ENCODE data around the gene MAPK8IP1. TPM values are rescaled to one million over a fixed set of nuclear protein-coding genes. Genes with fewer than 3 reads are reported as not detected.

Gene MAPK8IP1
- 6.8 and 9.7 TPM in 2 replicates for total RNA-seq

DNA sequence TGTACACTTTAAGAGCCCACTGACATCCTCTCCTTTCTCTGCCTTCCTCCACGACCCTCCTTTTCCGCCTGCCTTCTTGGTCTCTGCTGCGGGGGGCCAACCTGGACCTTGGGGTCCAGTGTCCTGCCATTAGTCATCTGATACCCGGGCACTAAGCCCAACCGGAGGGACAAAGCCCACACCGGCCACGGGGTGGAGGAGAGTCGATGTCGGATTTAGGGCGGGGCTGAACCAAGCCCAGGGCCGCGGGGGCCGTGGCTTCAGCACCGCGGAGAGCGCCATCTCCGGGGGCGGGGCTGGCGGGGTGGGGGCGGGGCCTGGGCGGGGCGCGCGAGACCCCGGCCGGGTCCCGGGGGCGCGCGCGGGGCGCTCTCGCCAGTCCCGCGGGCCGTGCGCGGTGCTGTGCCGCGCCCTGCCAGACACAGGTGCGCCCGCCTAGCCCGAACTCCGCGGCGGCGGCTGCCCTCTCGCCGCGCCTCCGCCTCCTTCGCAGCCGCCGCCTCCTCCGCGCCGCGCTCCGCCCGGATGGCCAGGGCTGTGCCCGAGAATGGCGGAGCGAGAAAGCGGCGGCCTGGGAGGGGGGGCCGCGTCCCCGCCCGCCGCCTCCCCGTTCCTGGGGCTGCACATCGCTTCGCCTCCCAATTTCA lies at the start of gene MAPK8IP1:
Gene MAPK8IP1 (plus strand): TSS at position 378 of the 647 bp plus-strand sequence. CDS start 170 bp downstream, at position 548.

DNA sequence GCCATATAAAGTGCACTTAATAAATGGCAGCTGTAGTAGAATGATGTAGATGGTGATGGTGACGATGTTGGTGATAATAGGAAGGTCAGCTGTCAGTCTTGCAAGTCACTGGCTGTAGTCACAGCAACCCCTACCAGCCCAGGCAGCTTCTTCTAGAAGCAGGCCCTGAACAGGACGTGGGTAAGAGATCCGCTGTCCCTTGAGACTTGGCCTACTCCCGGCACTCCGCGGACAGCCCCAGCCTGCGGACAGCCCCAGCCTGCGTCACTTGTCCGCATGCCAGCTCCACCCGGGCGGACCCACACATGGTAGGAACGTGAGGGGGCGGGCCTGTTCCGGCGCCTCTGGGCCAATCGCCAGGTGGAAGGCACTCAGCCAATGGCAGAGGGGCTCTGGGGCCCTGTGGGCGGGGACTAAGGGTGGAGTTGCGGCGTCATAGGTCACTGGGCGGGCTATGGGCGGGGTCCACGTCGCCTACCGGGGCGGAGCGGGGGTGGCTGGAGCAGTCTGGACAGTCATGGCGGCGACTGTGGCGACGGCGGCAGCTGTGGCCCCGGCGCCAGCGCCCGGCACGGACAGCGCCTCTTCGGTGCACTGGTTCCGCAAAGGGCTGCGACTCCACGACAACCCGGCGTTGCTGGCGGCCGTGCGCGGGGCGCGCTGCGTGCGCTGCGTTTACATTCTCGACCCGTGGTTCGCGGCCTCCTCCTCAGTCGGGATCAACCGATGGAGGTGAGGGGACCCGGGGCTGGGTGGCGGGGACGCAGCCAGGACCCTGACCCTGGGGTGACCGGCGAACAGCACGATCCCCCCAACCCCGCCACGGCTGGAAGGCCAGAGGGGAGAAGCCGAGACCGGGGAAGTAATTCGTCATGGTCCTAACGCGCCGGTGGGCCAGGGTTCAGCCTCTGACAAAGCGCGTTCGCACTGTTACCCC lies 38.2 kb upstream of the MAPK8IP1 start, which contains the start of gene CRY2:
Gene CRY2 (plus strand): TSS at position 502 of the 937 bp plus-strand sequence. CDS start 16 bp downstream, at position 518.

DNA sequence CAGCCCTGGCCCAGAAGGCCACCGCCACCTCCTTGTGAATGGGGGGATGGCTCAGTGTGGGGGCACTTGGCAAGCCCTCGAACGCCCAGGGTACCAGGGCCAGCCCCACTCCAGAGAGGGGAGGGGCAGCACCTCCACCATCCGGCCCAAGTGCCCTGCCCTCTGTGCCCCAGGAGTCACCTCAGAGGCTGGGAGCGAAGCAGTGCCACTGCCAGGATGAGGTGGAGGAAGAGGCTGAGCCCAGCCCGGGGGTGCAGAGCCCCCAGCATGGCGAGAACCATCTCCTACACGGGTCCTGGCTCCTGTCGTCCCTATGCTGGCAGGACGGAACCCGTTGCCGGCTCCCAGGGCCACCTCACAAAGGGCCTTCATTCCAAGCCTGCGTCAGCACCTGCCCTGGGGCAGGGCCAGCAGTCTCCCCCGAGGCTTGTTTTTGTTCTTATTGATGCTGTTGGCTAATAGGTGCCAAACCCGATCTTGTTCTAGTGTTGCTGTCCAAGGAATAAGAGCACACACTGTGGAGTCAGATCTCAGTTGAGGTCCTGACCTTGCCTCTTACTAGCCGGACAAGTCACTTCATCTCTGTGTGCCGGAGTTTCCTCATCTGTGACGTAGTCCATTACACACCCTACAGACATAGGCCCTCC lies 21.6 kb downstream of the MAPK8IP1 start, which contains the start of gene FREY1:
Gene FREY1 (minus strand): TSS at position 307 of the 647 bp plus-strand sequence. CDS start 26 bp downstream, at position 281.

DNA sequence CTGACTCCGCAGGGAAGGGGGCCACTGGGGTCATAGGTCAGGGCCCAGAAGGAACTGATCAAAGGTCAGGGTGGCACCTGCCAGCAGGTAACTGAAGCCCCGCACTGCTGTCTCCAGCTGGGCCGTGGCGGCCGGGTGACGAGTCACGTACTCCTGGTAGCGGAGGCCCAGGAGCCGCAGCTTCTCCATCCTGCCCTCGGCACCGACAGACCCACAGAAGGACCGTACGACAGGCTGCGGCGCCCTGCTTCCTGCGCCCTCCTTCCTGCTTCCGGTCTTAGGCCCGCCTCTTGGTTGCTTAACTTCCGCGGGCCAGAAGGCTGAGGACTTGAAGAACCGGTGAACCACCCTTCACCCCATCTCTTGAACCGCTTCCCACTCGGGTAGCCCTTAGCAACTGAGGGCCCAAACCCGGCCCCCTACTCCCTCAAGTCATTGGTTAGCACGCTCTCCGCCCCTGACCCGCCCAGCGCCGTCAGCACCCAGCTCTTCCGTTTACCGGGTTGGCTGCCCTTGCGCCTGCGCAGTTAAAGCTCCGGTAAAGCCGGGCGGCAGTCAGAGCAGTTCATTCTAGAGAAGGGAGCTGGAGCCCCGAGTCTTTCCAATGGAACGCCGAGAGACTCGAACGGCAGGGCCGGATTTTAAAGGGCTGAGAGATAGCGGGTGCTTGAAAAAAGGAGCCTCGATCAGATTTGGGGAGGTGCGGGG lies 32.3 kb downstream of the MAPK8IP1 start, which contains the start of gene PEX16:
Gene PEX16 (minus strand): TSS at position 255 of the 708 bp plus-strand sequence. CDS start 66 bp downstream, at position 189.

DNA sequence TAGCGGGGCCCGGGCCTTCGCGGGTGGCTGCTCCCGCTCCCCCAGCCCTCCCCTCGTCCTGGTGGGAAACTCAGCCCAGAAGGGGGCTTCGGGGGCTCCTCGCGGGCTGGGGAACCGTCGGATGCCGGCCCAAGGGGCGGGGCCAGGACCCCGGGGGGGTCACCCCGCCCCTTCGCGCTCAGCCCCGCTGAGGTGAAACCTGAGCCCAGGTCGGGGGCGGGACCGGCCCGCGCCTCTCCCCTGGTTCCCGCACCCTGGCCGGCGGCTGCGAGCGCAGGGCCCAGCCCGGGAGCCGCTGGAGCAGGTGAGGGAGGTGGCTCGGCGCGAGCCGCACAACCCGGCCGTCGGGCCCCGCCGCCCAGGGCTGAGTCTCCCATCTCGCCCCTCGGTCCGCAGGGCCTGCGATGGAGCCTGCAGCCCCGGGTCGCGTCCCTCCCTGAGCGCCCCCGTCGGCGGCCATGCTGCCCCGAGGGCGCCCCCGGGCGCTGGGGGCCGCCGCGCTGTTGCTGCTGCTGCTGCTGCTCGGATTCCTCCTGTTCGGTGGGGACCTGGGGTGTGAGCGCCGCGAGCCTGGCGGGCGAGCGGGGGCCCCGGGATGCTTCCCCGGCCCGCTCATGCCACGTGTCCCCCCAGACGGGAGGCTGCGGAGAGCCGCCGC lies 37.1 kb downstream of the MAPK8IP1 start, which contains the start of gene LARGE2:
Gene LARGE2 (plus strand): TSS at position 232 of the 658 bp plus-strand sequence. CDS start 227 bp downstream, at position 459.

Other genes with a start within 250 kb of the MAPK8IP1 start
- gene CHST1, start 220.0 kb upstream of the MAPK8IP1 start, total RNA-seq, result 1.8 and 2.3 TPM in 2 replicates
- gene SLC35C1, start 80.5 kb upstream of the MAPK8IP1 start, total RNA-seq, result 25.3 and 32.0 TPM in 2 replicates
- 12.3 and 15.2 TPM in 2 replicates for gene CRY2, start 38.2 kb upstream of the MAPK8IP1 start, total RNA-seq
- 0.72 and 0.88 TPM in 2 replicates for gene FREY1, start 21.6 kb downstream of the MAPK8IP1 start, total RNA-seq
- gene PEX16, start 32.2 kb downstream of the MAPK8IP1 start, total RNA-seq, result 21.2 and 36.1 TPM in 2 replicates
- gene LARGE2, start 37.0 kb downstream of the MAPK8IP1 start, total RNA-seq, result not detected in 2 replicates
- 14.7 and 16.3 TPM in 2 replicates for gene PHF21A, start 235.8 kb downstream of the MAPK8IP1 start, total RNA-seq